Osteoblast (primary cell): ENCODE data around the gene NYNRIN. TPM values are rescaled to one million over a fixed set of nuclear protein-coding genes. Genes with fewer than 3 reads are reported as not detected.

Experiments
- DNase-seq: peaks from one replicate; pipeline ENCODE4 v3.0.0; 2011; ENCODE audit warnings: low spot score, mixed read lengths; ENCODE audit not compliant: insufficient read length; ENCODE audit errors: missing footprints
- H2AFZ ChIP-seq: 2 replicates; pipeline ENCODE4 v1.6.0; 2011; ENCODE audit warnings: mild to moderate bottlenecking, low read length
- H3K27ac ChIP-seq: 2 replicates; pipeline ENCODE4 v1.5.1; 2011; ENCODE audit warnings: mild to moderate bottlenecking, low read depth, low read length, moderate library complexity
- H3K27me3 ChIP-seq: 2 replicates; pipeline ENCODE4 v1.6.0; 2012; ENCODE audit warnings: mild to moderate bottlenecking, control low read depth, inconsistent platforms, low read length, moderate library complexity; ENCODE audit not compliant: insufficient read depth
- H3K36me3 ChIP-seq: 2 replicates; pipeline ENCODE4 v1.5.1; 2011; ENCODE audit warnings: mild to moderate bottlenecking, low read length, control low read depth, moderate library complexity; ENCODE audit not compliant: insufficient read depth
- H3K4me1 ChIP-seq: 2 replicates; pipeline ENCODE4 v1.5.1; 2011; ENCODE audit warnings: mild to moderate bottlenecking, low read length, control low read depth, moderate library complexity; ENCODE audit not compliant: insufficient read depth
- H3K4me2 ChIP-seq: 2 replicates; pipeline ENCODE4 v1.6.0; 2011; ENCODE audit warnings: mild to moderate bottlenecking, low read length; ENCODE audit not compliant: insufficient read depth
- H3K4me3 ChIP-seq: fragments of 200-600 bp; sonication (generic); 3 replicates; pipeline ENCODE4 v1.5.1; 2012; ENCODE audit warnings: mild to moderate bottlenecking, low read length, inconsistent platforms; ENCODE audit not compliant: insufficient read depth
- H3K79me2 ChIP-seq: 2 replicates; pipeline ENCODE4 v1.6.0; 2012; ENCODE audit warnings: mild to moderate bottlenecking, low read length, control low read depth, inconsistent platforms; ENCODE audit not compliant: insufficient read depth
- H3K9me3 ChIP-seq: 2 replicates; pipeline ENCODE4 v1.5.1; 2011; ENCODE audit warnings: low read depth, low read length, control low read depth
- H4K20me1 ChIP-seq: 2 replicates; pipeline ENCODE4 v1.6.0; 2012; ENCODE audit warnings: mild to moderate bottlenecking, low read length, control low read depth; ENCODE audit not compliant: insufficient read depth
- small RNA-seq: library from RNA; depleted of rRNA; stranded (forward); fragments of <200 nt; gene quantifications from one replicate; pipeline ENCODE3, GENCODE V24; 2012
- total RNA-seq: library from RNA; depleted of rRNA; stranded (reverse); fragments of >200 nt; gene quantifications from 2 replicates; pipeline ENCODE4 v1.2.3, GENCODE V29; 2012
- TF ChIP-seq, protein P1 (sequence below): IDR thresholded peaks from 2 replicates; pipeline ENCODE4 v1.5.1; 2011; ENCODE audit warnings: mild to moderate bottlenecking, low read depth, low read length, moderate library complexity; ENCODE audit errors: extremely low read depth

NYNRIN gene
- total RNA-seq, 1 donor = 7.2 TPM

DNA sequence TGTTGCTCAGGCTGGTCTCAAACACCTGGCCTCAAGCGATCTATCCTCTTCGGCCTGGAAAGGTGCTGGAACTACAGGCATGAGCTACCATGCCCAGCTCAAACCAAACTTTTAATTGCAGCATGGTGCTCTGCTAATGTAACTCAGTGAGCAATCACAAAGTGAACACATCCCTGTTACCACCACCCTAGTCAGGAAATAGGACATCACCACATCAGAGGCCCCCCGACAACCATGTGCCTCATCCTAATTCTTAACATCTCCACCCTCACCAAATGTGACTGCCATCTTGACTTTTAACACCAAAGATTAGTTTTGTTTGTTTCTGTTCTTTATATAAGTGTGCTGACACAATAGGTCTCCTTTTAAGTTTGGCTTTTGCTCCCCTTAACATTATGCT, 66.6 kb downstream of the NYNRIN start:
- DNase-seq = no peak
- no peak overlapping the region for H2AFZ ChIP-seq
- no peak overlapping the region for H3K4me3 ChIP-seq

DNA sequence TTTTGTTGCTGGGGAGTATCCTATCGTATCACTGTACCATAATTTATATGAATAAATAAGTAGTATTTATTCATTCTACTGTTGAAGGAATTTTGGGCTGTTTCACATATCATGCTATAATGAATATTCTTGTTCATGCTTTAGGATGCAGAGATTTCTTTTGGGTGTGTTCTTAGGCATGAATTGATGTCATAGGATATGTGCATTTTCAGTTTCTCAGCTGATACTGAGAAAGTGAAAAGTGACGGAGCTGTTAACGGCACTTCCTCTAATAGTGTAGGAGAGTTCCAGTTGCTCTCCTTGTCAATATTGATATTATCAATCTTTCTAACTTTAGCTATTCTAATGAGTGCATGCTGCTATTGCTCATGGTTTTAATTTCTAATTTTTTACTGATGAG, 67.0 kb downstream of the NYNRIN start:
- Histone ChIP-seq H3K9me3 (no peaks in the 10 kb centered on the region), H3K27ac (no peak overlapping the region), H4K20me1 (no peaks in the 10 kb centered on the region), H3K4me2 (no peak overlapping the region), H3K27me3 (no peaks in the 10 kb centered on the region), H3K4me1 (no peaks in the 10 kb centered on the region), H3K4me3 (no peak overlapping the region), H3K36me3 (no peaks in the 10 kb centered on the region), H3K79me2 (no peaks in the 10 kb centered on the region), H2AFZ (no peak overlapping the region)
- DNase-seq = no peak
- TF ChIP-seq, protein P1, sequence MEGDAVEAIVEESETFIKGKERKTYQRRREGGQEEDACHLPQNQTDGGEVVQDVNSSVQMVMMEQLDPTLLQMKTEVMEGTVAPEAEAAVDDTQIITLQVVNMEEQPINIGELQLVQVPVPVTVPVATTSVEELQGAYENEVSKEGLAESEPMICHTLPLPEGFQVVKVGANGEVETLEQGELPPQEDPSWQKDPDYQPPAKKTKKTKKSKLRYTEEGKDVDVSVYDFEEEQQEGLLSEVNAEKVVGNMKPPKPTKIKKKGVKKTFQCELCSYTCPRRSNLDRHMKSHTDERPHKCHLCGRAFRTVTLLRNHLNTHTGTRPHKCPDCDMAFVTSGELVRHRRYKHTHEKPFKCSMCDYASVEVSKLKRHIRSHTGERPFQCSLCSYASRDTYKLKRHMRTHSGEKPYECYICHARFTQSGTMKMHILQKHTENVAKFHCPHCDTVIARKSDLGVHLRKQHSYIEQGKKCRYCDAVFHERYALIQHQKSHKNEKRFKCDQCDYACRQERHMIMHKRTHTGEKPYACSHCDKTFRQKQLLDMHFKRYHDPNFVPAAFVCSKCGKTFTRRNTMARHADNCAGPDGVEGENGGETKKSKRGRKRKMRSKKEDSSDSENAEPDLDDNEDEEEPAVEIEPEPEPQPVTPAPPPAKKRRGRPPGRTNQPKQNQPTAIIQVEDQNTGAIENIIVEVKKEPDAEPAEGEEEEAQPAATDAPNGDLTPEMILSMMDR = no peak

More for the DNA sequence above, 66.6 kb downstream of the NYNRIN start:
- H3K4me2 ChIP-seq = no peak overlapping the region
- no peaks in the 10 kb centered on the region for H3K79me2 ChIP-seq
- no peaks in the 10 kb centered on the region for H3K27me3 ChIP-seq
- TF ChIP-seq, protein P1 = no peak
- H4K20me1 ChIP-seq = no peaks in the 10 kb centered on the region
- no peaks in the 10 kb centered on the region for H3K36me3 ChIP-seq
- no peak overlapping the region for H3K27ac ChIP-seq
- no peaks in the 10 kb centered on the region for H3K4me1 ChIP-seq
- H3K9me3 ChIP-seq = no peaks in the 10 kb centered on the region

Small RNA genes within 50 kb of the gene (small RNA-seq; reads per million reads assigned to genes)
- not detected for gene RF00026

Other genes with a start within 250 kb of the NYNRIN start
- gene IRF9, start 237.7 kb upstream of the NYNRIN start, total RNA-seq = 102 and 117 TPM in 2 replicates
- gene REC8, start 226.9 kb upstream of the NYNRIN start, total RNA-seq = 3.3 and 3.5 TPM in 2 replicates
- gene IPO4, start 210.2 kb upstream of the NYNRIN start, total RNA-seq = 38.9 and 47.0 TPM in 2 replicates
- gene TM9SF1, start 203.6 kb upstream of the NYNRIN start, total RNA-seq = 78.2 and 84.3 TPM in 2 replicates
- gene TSSK4, start 193.3 kb upstream of the NYNRIN start, total RNA-seq = 0.36 TPM in 1 of 2 replicates, not detected in the other
- gene CHMP4A, start 185.5 kb upstream of the NYNRIN start, total RNA-seq = 19.2 TPM in 2 replicates
- 14.1 and 14.8 TPM in 2 replicates for gene MDP1, start 182.9 kb upstream of the NYNRIN start, total RNA-seq
- 56.3 and 69.1 TPM in 2 replicates for gene NEDD8, start 166.6 kb upstream of the NYNRIN start, total RNA-seq
- gene GMPR2, start 166.1 kb upstream of the NYNRIN start, total RNA-seq = 70.7 and 86.5 TPM in 2 replicates
- 62.6 and 63.4 TPM in 2 replicates for gene TINF2, start 156.4 kb upstream of the NYNRIN start, total RNA-seq
- 0.36 and 1.2 TPM in 2 replicates for gene TGM1, start 135.8 kb upstream of the NYNRIN start, total RNA-seq
- 28.9 and 34.0 TPM in 2 replicates for gene RABGGTA, start 127.4 kb upstream of the NYNRIN start, total RNA-seq
- 9.8 and 13.6 TPM in 2 replicates for gene DHRS1, start 99.2 kb upstream of the NYNRIN start, total RNA-seq
- gene NOP9, start 99.2 kb upstream of the NYNRIN start, total RNA-seq = 17.4 and 21.0 TPM in 2 replicates
- 0.36 and 0.59 TPM in 2 replicates for gene CIDEB, start 91.0 kb upstream of the NYNRIN start, total RNA-seq
- 4.7 and 5.1 TPM in 2 replicates for gene LTB4R2, start 88.9 kb upstream of the NYNRIN start, total RNA-seq
- 1.2 and 1.8 TPM in 2 replicates for gene LTB4R, start 87.5 kb upstream of the NYNRIN start, total RNA-seq
- 17.7 and 18.8 TPM in 2 replicates for gene ADCY4, start 63.9 kb upstream of the NYNRIN start, total RNA-seq
- 9.1 and 11.9 TPM in 2 replicates for gene RIPK3, start 59.0 kb upstream of the NYNRIN start, total RNA-seq
- gene NFATC4, start 30.8 kb upstream of the NYNRIN start, total RNA-seq = 101 and 107 TPM in 2 replicates
- 3.5 and 4.0 TPM in 2 replicates for gene CBLN3, start 30.7 kb downstream of the NYNRIN start, total RNA-seq
- gene KHNYN, start 31.0 kb downstream of the NYNRIN start, total RNA-seq = 58.6 and 62.5 TPM in 2 replicates
- 11.6 and 13.0 TPM in 2 replicates for gene SDR39U1, start 43.8 kb downstream of the NYNRIN start, total RNA-seq
- not detected in 2 replicates for gene CMA1, start 109.3 kb downstream of the NYNRIN start, total RNA-seq
- not detected in 2 replicates for gene CTSG, start 177.2 kb downstream of the NYNRIN start, total RNA-seq
- not detected in 2 replicates for gene GZMH, start 210.7 kb downstream of the NYNRIN start, total RNA-seq
- gene GZMB, start 235.2 kb downstream of the NYNRIN start, total RNA-seq = not detected in 2 replicates